NB4 (cell line): Measurements from ENCODE around the gene STX8.

Experiments
- CTCF ChIP-seq: IDR thresholded peaks from one replicate; pipeline ENCODE4 v1.5.1; 2012; ENCODE audit warnings: low read depth, low read length
- MAX ChIP-seq: IDR thresholded peaks from 2 replicates; pipeline ENCODE4 v1.6.1; 2011; ENCODE audit warnings: low read depth, low read length

- no peak for TF ChIP-seq MAX
- no peak for TF ChIP-seq CTCF
Observed at GRCh38 chr17:9258115-9259015, 317.3 kb downstream of the STX8 start.
